Measurements from ENCODE around the gene CHTF8.

- no peak for TF ChIP-seq CTCF (IDR thresholded peaks at IDR 0.05; ENCODE audit: low read depth, low read length)
- TF ChIP-seq MYC (IDR thresholded peaks at IDR 0.05; ENCODE audit: low read depth, low read length): no peak
- no peak for TF ChIP-seq POLR2A (IDR thresholded peaks at IDR 0.05; ENCODE audit: extremely low read depth, insufficient read length)
Measured at GRCh38 chr16:69110406-69110805, 22.0 kb downstream of the CHTF8 start.

Data from NB4 (cell line).